ENCODE data around the gene ZFYVE19.

ZFYVE19 gene

GRCh38 chr15:40815042-40815698 is 8.3 kb downstream of the ZFYVE19 start:
- DNase-seq, result no peak

- DNase-seq, result no peak
These were observed 12.2 kb downstream of the ZFYVE19 start for GRCh38 chr15:40819048-40819447.

- DNase-seq, result no peak
These were observed 14.3 kb downstream of the ZFYVE19 start for GRCh38 chr15:40821195-40821594.

- no peak for DNase-seq
These were observed 16.9 kb downstream of the ZFYVE19 start for GRCh38 chr15:40823572-40824343.

- no peak for DNase-seq
These were observed 19.0 kb downstream of the ZFYVE19 start for GRCh38 chr15:40825661-40826422.

GRCh38 chr15:40826423-40827075 is 19.7 kb downstream of the ZFYVE19 start:
- DNase-seq, result no peak

- DNase-seq, result no peak
These were observed 21.7 kb downstream of the ZFYVE19 start, which contains the start of gene PPP1R14D for GRCh38 chr15:40828447-40829036. PPP1R14D (minus strand) TSS chr15:40828708; CDS start chr15:40828641, 67 bp downstream.

GRCh38 chr15:40829115-40829514 is 22.2 kb downstream of the ZFYVE19 start:
- DNase-seq, result no peak

GRCh38 chr15:40830884-40831283 is 24.0 kb downstream of the ZFYVE19 start:
- no peak for DNase-seq

GRCh38 chr15:40831861-40832260 is 25.0 kb downstream of the ZFYVE19 start:
- no peak for DNase-seq

- no peak for DNase-seq
These were observed 26.0 kb downstream of the ZFYVE19 start for GRCh38 chr15:40832903-40833302.

GRCh38 chr15:40836020-40836419 is 29.1 kb downstream of the ZFYVE19 start:
- DNase-seq, result no peak

GRCh38 chr15:40838756-40839155 is 31.9 kb downstream of the ZFYVE19 start:
- DNase-seq, result no peak

- no peak for DNase-seq
These were observed 34.9 kb downstream of the ZFYVE19 start for GRCh38 chr15:40841741-40842140.

GRCh38 chr15:40843261-40843884 is 36.5 kb downstream of the ZFYVE19 start:
- no peak for DNase-seq

- peak; percentile 65 for DNase-seq
These were observed 37.2 kb downstream of the ZFYVE19 start, which contains the start of gene SPINT1 for GRCh38 chr15:40843885-40844695. SPINT1 (plus strand) TSS chr15:40844048; CDS start chr15:40844555, 507 bp downstream.

GRCh38 chr15:40844696-40845030 is 37.8 kb downstream of the ZFYVE19 start:
- peak; percentile 47 for DNase-seq

GRCh38 chr15:40845036-40845435 is 38.1 kb downstream of the ZFYVE19 start:
- no peak for DNase-seq

GRCh38 chr15:40845511-40846284 is 38.8 kb downstream of the ZFYVE19 start:
- DNase-seq, result no peak

GRCh38 chr15:40846841-40847222 is 39.9 kb downstream of the ZFYVE19 start:
- DNase-seq, result no peak

All from CD4-positive, alpha-beta T cell treated with Interleukin-6 for 4 hours (primary cell).